GM23338 (cell line): ENCODE results near the gene TLX1. TPM values are rescaled to one million over a fixed set of nuclear protein-coding genes. Genes with fewer than 3 reads are reported as not detected.

Experiments
- ATAC-seq: fragments of 200-7000 bp; cut with Tn5 transposase; 3 replicates; pipeline ENCODE4 v1.9.1; 2020
- DNase-seq: peaks from one replicate; pipeline ENCODE4 v3.0.0-alpha.2; 2015; ENCODE audit warnings: low spot score
- H2AFZ ChIP-seq: fragments of 200-600 bp; sonication (generic); 2 replicates; pipeline ENCODE4 v1.8.0; 2016; ENCODE audit warnings: antibody characterized with exemption, mild to moderate bottlenecking, moderate library complexity
- H3F3A ChIP-seq: fragments of 200-600 bp; sonication (generic); replicated peaks from 2 replicates; pipeline ENCODE4 v1.8.0; 2017; ENCODE audit warnings: antibody characterized with exemption, mixed run types, low read depth
- H3K27ac ChIP-seq: fragments of 200-600 bp; sonication (generic); 2 replicates; pipeline ENCODE4 v1.6.1; 2016; ENCODE audit warnings: low read depth
- H3K27me3 ChIP-seq: fragments of 200-600 bp; sonication (generic); 2 replicates; pipeline ENCODE4 v1.8.0; 2016; ENCODE audit warnings: mild to moderate bottlenecking, mixed run types, moderate library complexity; ENCODE audit not compliant: insufficient read depth
- H3K36me3 ChIP-seq: fragments of 200-600 bp; sonication (generic); 2 replicates; pipeline ENCODE4 v1.8.0; 2016; ENCODE audit warnings: mild to moderate bottlenecking; ENCODE audit not compliant: insufficient read depth
- H3K4me1 ChIP-seq: fragments of 200-600 bp; sonication (generic); 2 replicates; pipeline ENCODE4 v1.8.0; 2016; ENCODE audit warnings: mild to moderate bottlenecking, moderate library complexity; ENCODE audit not compliant: insufficient read depth
- H3K4me2 ChIP-seq: fragments of 200-600 bp; sonication (generic); 2 replicates; pipeline ENCODE4 v1.7.1; 2017; ENCODE audit warnings: mixed run types
- H3K4me3 ChIP-seq: fragments of 200-600 bp; sonication (generic); 2 replicates; pipeline ENCODE4 v1.6.1; 2016; ENCODE audit warnings: mixed run types
- H3K79me2 ChIP-seq: fragments of 200-600 bp; sonication (generic); replicated peaks from 2 replicates; pipeline ENCODE4 v1.8.0; 2017; ENCODE audit warnings: mild to moderate bottlenecking; ENCODE audit not compliant: insufficient read depth
- H3K9me2 ChIP-seq: fragments of 200-600 bp; sonication (generic); 2 replicates; pipeline ENCODE4 v1.8.0; 2017; ENCODE audit not compliant: insufficient read depth
- H4K20me1 ChIP-seq: fragments of 200-600 bp; sonication (generic); replicated peaks from 2 replicates; pipeline ENCODE4 v1.8.0; 2017; ENCODE audit warnings: mild to moderate bottlenecking; ENCODE audit not compliant: insufficient read depth
- H3K27ac Mint-ChIP-seq: 2 replicates; pipeline ENCODE4 v1.8.0; 2020; ENCODE audit warnings: inconsistent platforms, mild to moderate bottlenecking, moderate library complexity, mixed read lengths
- H3K27me3 Mint-ChIP-seq: 3 replicates; pipeline ENCODE4 v1.8.0; 2022; ENCODE audit warnings: low read depth, mild to moderate bottlenecking, moderate library complexity, mixed read lengths, inconsistent platforms; ENCODE audit not compliant: insufficient read depth, poor library complexity
- H3K36me3 Mint-ChIP-seq: 3 replicates; pipeline ENCODE4 v1.8.0; 2021; ENCODE audit warnings: low read depth, mild to moderate bottlenecking, inconsistent platforms, moderate library complexity, mixed read lengths
- H3K4me1 Mint-ChIP-seq: 3 replicates; pipeline ENCODE4 v1.8.0; 2020; ENCODE audit warnings: mild to moderate bottlenecking, inconsistent platforms, mixed read lengths
- H3K4me3 Mint-ChIP-seq: 3 replicates; pipeline ENCODE4 v1.8.0; 2021; ENCODE audit warnings: moderate library complexity, mild to moderate bottlenecking, inconsistent platforms, mixed read lengths
- H3K9me3 Mint-ChIP-seq: 3 replicates; pipeline ENCODE4 v1.8.0; 2020; ENCODE audit warnings: moderate library complexity, mild to moderate bottlenecking, inconsistent platforms, mixed read lengths
- CREB1 ChIP-seq: fragments of 250-450 bp; sonication (Bioruptor Pico); IDR thresholded peaks from 2 replicates; pipeline ENCODE4 v1.5.0; 2020; ENCODE audit warnings: low read depth, mild to moderate bottlenecking, moderate library complexity
- EZH2 ChIP-seq: fragments of 200-600 bp; sonication (generic); IDR thresholded peaks from one replicate; pipeline ENCODE4 v1.8.0; 2017; ENCODE audit warnings: antibody characterized with exemption, mild to moderate bottlenecking, low read depth; ENCODE audit not compliant: unreplicated experiment
- EZH2phosphoT487 ChIP-seq: fragments of 200-600 bp; sonication (generic); IDR thresholded peaks from one replicate; pipeline ENCODE4 v1.8.1; 2018; ENCODE audit warnings: antibody characterized with exemption; ENCODE audit not compliant: unreplicated experiment
- JUNB ChIP-seq: IDR thresholded peaks from one replicate; pipeline ENCODE4 v1.6.1; 2016; ENCODE audit warnings: antibody characterized with exemption; ENCODE audit not compliant: unreplicated experiment
- NANOG ChIP-seq: IDR thresholded peaks from 2 replicates; pipeline ENCODE4 v1.6.1; 2016; ENCODE audit warnings: antibody characterized with exemption, borderline replicate concordance
- POLR2AphosphoS5 ChIP-seq: IDR thresholded peaks from 2 replicates; pipeline ENCODE4 v1.6.1; 2016; ENCODE audit warnings: antibody characterized with exemption, low read depth
- ZNF114 ChIP-seq: fragments of 250-450 bp; sonication (Bioruptor Pico); IDR thresholded peaks from 2 replicates; pipeline ENCODE4 v1.5.0; 2020; ENCODE audit warnings: mild to moderate bottlenecking, moderate library complexity
- ZNF331 ChIP-seq: fragments of 250-450 bp; sonication (Bioruptor Pico); IDR thresholded peaks from 2 replicates; pipeline ENCODE4 v1.5.0; 2020; ENCODE audit warnings: low read depth, mild to moderate bottlenecking, moderate library complexity
- polyA plus RNA-seq: library from polyadenylated mRNA; unstranded; fragments of >200 nt; fragmentation: Nextera tagmentation; extraction: Ambion mirVana; gene quantifications from 2 replicates; pipeline ENCODE4 v1.2.1, GENCODE V29; 2016
- total RNA-seq: library from RNA; depleted of rRNA; stranded (reverse); fragments of >200 nt; shearing (Covaris generic); gene quantifications from 2 replicates; pipeline ENCODE4 v1.2.3, GENCODE V29; 2014
- TF ChIP-seq, protein P1 (sequence below): fragments of 250-450 bp; sonication (Bioruptor Pico); IDR thresholded peaks from 2 replicates; pipeline ENCODE4 v1.5.0; 2020; ENCODE audit warnings: mild to moderate bottlenecking, moderate library complexity
- TF ChIP-seq, protein P2 (sequence below): IDR thresholded peaks from one replicate; pipeline ENCODE4 v1.6.1; 2018; ENCODE audit warnings: antibody characterized with exemption; ENCODE audit not compliant: unreplicated experiment
- TF ChIP-seq, protein P3 (sequence below): IDR thresholded peaks from 2 replicates; pipeline ENCODE4 v1.6.1; 2016; ENCODE audit warnings: antibody characterized with exemption

The TLX1 gene
- total and polyA plus RNA-seq, 2 experiments from 2014 or later = not detected

DNA sequence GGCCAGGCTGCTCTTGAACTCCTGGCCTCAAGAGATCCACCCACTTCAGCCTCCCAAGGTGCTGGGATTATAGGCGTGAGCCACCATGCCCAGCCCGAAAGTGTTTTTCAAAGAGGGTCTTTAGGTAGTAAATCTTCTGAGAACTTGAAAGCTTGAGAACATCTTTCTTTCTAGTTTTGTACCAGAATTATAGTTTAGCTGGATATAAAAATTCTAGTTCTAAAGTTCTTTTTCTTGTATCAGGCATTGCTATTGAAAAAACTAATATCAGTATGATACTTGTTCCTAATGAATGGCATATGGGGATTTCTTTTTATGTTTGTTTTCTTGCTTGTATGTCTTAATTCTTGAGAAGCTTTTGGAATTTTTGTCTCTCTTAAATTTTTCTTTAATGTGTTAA, 43.2 kb downstream of the TLX1 start:
- H3K36me3 Mint-ChIP-seq = no peaks in the 10 kb centered on the region
- no peaks in the 10 kb centered on the region for H3K36me3 ChIP-seq
- H3K4me3 ChIP-seq = no peak overlapping the region
- DNase-seq (no peak), ATAC-seq (no peak)
- no peaks in the 10 kb centered on the region for H3K4me1 Mint-ChIP-seq
- H3K9me2 ChIP-seq = 0 out of 2 replicates have a peak, but pooled peaks cover 4% of the 10 kb centered on the region
- no peaks in the 10 kb centered on the region for H3F3A ChIP-seq
- peaks cover 11% of the 10 kb centered on the region; the same call in 2 of the 3 replicates for H3K9me3 Mint-ChIP-seq
- no peak overlapping the region for H3K4me3 Mint-ChIP-seq
- no peaks in the 10 kb centered on the region for H3K27me3 ChIP-seq
- no peaks in the 10 kb centered on the region for H3K4me1 ChIP-seq
- TF ChIP-seq, protein P1, sequence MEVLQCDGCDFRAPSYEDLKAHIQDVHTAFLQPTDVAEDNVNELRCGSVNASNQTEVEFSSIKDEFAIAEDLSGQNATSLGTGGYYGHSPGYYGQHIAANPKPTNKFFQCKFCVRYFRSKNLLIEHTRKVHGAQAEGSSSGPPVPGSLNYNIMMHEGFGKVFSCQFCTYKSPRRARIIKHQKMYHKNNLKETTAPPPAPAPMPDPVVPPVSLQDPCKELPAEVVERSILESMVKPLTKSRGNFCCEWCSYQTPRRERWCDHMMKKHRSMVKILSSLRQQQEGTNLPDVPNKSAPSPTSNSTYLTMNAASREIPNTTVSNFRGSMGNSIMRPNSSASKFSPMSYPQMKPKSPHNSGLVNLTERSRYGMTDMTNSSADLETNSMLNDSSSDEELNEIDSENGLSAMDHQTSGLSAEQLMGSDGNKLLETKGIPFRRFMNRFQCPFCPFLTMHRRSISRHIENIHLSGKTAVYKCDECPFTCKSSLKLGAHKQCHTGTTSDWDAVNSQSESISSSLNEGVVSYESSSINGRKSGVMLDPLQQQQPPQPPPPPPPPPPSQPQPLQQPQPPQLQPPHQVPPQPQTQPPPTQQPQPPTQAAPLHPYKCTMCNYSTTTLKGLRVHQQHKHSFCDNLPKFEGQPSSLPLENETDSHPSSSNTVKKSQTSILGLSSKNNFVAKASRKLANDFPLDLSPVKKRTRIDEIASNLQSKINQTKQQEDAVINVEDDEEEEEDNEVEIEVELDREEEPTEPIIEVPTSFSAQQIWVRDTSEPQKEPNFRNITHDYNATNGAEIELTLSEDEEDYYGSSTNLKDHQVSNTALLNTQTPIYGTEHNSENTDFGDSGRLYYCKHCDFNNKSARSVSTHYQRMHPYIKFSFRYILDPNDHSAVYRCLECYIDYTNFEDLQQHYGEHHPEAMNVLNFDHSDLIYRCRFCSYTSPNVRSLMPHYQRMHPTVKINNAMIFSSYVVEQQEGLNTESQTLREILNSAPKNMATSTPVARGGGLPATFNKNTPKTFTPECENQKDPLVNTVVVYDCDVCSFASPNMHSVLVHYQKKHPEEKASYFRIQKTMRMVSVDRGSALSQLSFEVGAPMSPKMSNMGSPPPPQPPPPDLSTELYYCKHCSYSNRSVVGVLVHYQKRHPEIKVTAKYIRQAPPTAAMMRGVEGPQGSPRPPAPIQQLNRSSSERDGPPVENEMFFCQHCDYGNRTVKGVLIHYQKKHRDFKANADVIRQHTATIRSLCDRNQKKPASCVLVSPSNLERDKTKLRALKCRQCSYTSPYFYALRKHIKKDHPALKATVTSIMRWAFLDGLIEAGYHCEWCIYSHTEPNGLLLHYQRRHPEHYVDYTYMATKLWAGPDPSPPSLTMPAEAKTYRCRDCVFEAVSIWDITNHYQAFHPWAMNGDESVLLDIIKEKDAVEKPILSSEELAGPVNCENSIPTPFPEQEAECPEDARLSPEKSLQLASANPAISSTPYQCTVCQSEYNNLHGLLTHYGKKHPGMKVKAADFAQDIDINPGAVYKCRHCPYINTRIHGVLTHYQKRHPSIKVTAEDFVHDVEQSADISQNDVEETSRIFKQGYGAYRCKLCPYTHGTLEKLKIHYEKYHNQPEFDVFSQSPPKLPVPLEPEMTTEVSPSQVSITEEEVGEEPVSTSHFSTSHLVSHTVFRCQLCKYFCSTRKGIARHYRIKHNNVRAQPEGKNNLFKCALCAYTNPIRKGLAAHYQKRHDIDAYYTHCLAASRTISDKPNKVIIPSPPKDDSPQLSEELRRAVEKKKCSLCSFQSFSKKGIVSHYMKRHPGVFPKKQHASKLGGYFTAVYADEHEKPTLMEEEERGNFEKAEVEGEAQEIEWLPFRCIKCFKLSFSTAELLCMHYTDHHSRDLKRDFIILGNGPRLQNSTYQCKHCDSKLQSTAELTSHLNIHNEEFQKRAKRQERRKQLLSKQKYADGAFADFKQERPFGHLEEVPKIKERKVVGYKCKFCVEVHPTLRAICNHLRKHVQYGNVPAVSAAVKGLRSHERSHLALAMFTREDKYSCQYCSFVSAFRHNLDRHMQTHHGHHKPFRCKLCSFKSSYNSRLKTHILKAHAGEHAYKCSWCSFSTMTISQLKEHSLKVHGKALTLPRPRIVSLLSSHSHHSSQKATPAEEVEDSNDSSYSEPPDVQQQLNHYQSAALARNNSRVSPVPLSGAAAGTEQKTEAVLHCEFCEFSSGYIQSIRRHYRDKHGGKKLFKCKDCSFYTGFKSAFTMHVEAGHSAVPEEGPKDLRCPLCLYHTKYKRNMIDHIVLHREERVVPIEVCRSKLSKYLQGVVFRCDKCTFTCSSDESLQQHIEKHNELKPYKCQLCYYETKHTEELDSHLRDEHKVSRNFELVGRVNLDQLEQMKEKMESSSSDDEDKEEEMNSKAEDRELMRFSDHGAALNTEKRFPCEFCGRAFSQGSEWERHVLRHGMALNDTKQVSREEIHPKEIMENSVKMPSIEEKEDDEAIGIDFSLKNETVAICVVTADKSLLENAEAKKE = no peak
- TF ChIP-seq JUNB (no peak), EZH2 (no peak), NANOG (no peak), POLR2AphosphoS5 (no peak), CREB1 (CRISPR knock-in tag) (no peak), EZH2phosphoT487 (no peak), ZNF331 (no peak), ZNF114 (CRISPR knock-in tag) (no peak)
- TF ChIP-seq, protein P2, sequence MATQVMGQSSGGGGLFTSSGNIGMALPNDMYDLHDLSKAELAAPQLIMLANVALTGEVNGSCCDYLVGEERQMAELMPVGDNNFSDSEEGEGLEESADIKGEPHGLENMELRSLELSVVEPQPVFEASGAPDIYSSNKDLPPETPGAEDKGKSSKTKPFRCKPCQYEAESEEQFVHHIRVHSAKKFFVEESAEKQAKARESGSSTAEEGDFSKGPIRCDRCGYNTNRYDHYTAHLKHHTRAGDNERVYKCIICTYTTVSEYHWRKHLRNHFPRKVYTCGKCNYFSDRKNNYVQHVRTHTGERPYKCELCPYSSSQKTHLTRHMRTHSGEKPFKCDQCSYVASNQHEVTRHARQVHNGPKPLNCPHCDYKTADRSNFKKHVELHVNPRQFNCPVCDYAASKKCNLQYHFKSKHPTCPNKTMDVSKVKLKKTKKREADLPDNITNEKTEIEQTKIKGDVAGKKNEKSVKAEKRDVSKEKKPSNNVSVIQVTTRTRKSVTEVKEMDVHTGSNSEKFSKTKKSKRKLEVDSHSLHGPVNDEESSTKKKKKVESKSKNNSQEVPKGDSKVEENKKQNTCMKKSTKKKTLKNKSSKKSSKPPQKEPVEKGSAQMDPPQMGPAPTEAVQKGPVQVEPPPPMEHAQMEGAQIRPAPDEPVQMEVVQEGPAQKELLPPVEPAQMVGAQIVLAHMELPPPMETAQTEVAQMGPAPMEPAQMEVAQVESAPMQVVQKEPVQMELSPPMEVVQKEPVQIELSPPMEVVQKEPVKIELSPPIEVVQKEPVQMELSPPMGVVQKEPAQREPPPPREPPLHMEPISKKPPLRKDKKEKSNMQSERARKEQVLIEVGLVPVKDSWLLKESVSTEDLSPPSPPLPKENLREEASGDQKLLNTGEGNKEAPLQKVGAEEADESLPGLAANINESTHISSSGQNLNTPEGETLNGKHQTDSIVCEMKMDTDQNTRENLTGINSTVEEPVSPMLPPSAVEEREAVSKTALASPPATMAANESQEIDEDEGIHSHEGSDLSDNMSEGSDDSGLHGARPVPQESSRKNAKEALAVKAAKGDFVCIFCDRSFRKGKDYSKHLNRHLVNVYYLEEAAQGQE = no peak
- TF ChIP-seq, protein P3, sequence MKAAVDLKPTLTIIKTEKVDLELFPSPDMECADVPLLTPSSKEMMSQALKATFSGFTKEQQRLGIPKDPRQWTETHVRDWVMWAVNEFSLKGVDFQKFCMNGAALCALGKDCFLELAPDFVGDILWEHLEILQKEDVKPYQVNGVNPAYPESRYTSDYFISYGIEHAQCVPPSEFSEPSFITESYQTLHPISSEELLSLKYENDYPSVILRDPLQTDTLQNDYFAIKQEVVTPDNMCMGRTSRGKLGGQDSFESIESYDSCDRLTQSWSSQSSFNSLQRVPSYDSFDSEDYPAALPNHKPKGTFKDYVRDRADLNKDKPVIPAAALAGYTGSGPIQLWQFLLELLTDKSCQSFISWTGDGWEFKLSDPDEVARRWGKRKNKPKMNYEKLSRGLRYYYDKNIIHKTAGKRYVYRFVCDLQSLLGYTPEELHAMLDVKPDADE = no peak
- H3K27me3 Mint-ChIP-seq = peaks cover 4% of the 10 kb centered on the region
- H4K20me1 ChIP-seq = no peaks in the 10 kb centered on the region
- H3K4me2 ChIP-seq = no peak overlapping the region
- no peak overlapping the region for H3K27ac ChIP-seq
- no peak overlapping the region for H3K27ac Mint-ChIP-seq
- H3K79me2 ChIP-seq = no peaks in the 10 kb centered on the region
- H2AFZ ChIP-seq = no peak overlapping the region
